GM19438 (cell line): ENCODE results near the gene ANKRA2.

ENCODE experiments used
- ATAC-seq: cut with Tn5 transposase; IDR thresholded peaks from one replicate; pipeline ENCODE4 v1.9.1; 2021; ENCODE audit warnings: low read depth; ENCODE audit not compliant: unreplicated experiment

ANKRA2 gene

GRCh38 chr5:73565139-73565968, at the start of gene ANKRA2, which contains the start of gene UTP15:
ANKRA2 (minus strand) TSS chr5:73565639; CDS start chr5:73562881, 2,758 bp downstream.
UTP15 (plus strand) TSS chr5:73565743; CDS start chr5:73567345, 1,602 bp downstream.
- ATAC-seq, result peak; percentile 97

GRCh38 chr5:73615085-73615484, 49.6 kb upstream of the ANKRA2 start:
- no peak for ATAC-seq

DNA sequence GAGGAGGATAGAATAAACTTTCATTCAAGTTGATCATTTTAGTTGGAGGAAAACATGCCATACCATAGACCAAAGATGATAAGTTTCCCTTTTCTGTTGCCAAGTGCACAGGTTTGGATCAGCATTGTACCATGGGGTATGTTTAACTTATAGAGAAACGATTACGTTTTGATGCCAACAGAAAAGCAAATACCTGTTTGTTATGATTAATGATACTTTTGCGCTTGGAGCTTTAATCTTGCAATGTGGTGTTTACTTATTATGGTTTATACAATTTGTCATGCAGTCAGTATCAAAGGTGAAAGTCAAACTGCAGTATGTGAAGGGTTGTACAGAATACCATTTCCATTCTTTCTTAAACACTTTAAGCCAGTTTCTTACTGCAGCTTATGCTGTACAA, 47.4 kb upstream of the ANKRA2 start:
- no peak for ATAC-seq

- no peak for ATAC-seq
Observed at GRCh38 chr5:73607228-73607627, 41.8 kb upstream of the ANKRA2 start.

- ATAC-seq, result no peak
Observed at GRCh38 chr5:73606206-73606753, 40.8 kb upstream of the ANKRA2 start.

- ATAC-seq, result no peak
Observed at GRCh38 chr5:73605223-73606087, 40.0 kb upstream of the ANKRA2 start.

- ATAC-seq, result no peak
Observed at GRCh38 chr5:73603998-73604397, 38.6 kb upstream of the ANKRA2 start.

- no peak for ATAC-seq
Observed at GRCh38 chr5:73599380-73599779, 33.9 kb upstream of the ANKRA2 start.

- ATAC-seq, result no peak
Observed at GRCh38 chr5:73596705-73597328, 31.4 kb upstream of the ANKRA2 start.

GRCh38 chr5:73592551-73592950, 27.1 kb upstream of the ANKRA2 start:
- no peak for ATAC-seq

GRCh38 chr5:73591698-73592501, 26.5 kb upstream of the ANKRA2 start:
- ATAC-seq, result no peak

DNA sequence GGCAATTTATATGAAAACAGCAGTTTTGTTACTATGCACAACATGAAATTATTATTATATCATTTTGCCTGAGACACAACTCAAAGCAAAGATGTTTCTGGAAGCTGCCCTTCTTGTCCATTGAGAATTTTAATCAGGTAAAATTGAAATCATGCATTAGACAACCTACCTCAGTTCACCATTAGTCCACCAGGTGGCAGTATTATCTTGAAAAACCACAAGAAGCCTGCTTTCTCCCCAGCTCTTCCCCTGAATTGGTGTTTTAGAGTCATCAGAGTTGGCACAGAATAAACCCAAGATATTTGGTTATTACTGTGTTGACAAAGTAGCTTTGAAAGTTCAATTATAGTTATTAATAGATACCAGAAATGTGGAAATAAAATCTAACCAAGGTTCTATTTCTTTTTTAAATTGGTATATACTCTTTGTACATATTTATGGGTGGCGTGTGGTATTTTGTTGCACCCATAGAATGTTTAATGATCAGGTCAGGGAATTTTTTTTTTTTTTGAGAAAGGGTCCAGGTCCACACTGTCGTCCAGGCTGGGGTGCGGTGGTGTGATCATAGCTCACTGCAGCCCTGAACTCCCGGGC, 25.8 kb upstream of the ANKRA2 start:
- ATAC-seq, result no peak

DNA sequence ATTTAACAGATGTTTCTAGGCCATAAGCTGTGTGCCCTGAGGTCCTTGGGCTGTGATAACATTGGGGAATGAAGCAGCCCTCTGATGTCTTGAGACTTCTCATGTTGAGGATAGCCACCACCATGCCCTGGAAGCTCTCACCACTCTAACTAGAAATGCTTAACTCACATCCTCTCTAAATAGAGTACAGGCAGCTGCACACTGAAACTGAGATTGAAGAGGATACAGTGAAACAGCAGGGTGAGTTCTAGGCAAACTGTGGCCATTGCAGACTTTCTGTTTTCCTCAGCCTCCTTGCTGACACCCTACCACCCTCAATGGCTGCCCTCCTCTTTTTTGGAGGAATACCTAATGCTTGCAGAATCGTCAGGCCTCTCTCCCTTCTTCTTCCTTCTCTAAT, 22.5 kb upstream of the ANKRA2 start:
- peak; percentile 98 for ATAC-seq

DNA sequence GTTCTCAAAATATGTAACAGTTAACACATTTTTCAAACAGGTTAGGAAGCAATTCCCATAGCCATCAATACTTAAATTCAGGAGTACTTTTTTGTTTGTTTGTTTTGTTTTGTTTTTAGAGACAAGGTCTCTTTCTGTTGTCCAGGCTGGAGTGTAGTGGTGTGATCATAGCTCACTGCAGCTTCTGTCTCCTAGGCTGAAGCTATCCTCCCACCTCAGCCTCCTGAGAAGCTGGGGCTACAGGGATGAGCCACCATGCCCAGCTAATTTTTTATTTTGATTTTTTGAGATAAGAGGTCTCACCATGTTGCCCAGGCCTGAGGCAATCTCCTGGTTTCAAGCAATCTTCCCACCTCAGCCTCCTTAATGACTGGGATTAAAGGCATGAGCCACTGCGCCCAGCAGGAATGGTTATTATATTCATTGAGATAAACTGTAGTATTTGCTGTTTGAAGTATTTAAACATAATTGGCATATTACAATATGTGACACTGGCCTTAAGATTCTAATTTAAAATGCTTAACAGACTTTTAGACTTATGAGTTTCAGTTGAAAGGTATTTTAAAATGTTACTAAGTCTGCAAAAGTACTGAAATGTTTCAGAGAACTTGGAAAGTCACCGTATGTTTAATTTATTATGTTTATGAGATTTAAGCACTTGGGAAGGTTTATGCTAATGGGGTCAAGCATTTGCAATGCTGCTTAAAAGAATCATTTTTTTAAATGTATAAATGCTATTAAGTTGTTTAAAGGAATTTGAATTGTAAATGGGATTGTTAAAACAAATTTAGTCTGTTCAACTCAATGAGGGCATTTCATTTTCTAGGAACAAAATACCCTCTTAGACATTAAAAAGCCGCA, 17.1 kb upstream of the ANKRA2 start:
- no peak for ATAC-seq

DNA sequence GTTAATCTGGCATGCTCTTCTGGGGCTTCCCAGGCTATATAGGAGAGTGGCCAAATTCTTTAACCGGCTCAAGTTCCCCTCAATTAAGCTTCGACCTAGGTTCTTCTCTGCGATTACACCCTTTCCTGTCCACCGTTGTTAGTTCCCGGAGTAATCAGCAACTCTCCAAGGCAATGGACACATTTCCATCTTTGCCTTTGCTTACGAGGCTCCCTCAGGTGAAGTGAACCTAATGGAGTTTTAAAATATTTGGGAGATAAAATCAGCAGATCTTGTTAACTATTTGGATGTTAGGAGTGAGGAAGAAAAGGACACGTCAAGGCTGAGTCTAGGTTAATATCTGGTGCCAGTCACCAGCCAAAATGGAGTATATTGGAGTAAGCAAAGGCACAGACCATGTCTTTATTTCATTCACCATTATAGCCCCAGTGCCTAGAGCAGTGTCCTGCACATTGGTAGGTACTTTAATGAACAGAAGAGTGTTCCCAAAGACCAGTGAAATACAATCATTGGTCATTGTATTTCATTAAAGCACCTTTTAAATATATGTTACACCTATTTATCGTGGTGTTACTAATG, 619 bp upstream of the ANKRA2 start:
- no peak for ATAC-seq

GRCh38 chr5:73564675-73565074, 764 bp downstream of the ANKRA2 start:
- ATAC-seq, result peak; percentile 2

GRCh38 chr5:73564018-73564417, 1.4 kb downstream of the ANKRA2 start:
- ATAC-seq, result no peak

- ATAC-seq, result no peak
Observed at GRCh38 chr5:73558950-73559349, 6.5 kb downstream of the ANKRA2 start.
